ENCODE measurements around the gene KITLG. TPM values are rescaled to one million over a fixed set of nuclear protein-coding genes. Genes with fewer than 3 reads are reported as not detected.

The KITLG gene
- total and polyA plus RNA-seq, 2 of the 8 experiments (the other 6 are each of a cell fraction or from before 2014, with no cell fraction given) = 1.3 to 7.8 TPM

DNA sequence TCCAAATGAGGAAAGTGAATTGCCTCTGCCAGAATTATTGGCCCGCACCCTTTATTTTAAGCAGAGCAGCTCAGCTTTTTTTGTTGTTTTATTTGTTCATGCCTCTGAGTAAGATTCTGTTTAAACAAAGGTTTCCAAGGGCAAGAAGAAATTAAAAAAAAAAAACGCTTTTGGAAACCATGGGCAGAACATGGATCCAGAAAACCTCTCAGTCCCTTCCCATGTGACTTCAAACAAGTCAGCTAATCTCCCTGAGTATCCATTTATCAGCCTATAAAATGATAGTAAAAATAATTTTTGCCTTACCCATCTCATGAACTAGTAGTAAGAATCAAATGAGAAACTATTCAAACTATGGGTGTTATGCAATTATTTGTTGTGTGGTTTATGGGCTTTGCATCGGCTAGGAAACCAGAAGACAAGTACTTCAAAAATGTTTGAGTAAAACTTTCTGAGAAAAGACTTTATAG, 27.6 kb downstream of the KITLG start:
- Histone ChIP-seq H3K79me1 (ENCODE audit: low read depth, low read length) (no peaks in the 10 kb centered on the region), H3K18ac (ENCODE audit: extremely low read depth, low read length) (no peak overlapping the region), H2BK120ac (replicated peaks; ENCODE audit: low read depth, low read length) (no peak overlapping the region), H4K91ac (replicated peaks; ENCODE audit: insufficient read length, low read length) (no peak overlapping the region), H3K79me2 (ENCODE audit: control insufficient read depth in 1 of 2, insufficient read depth in 2 of 2, low read length in 2 of 2) (no peaks in the 10 kb centered on the region), H4K20me1 (replicated peaks in 1 of 2; ENCODE audit: control insufficient read depth in 1 of 2, insufficient read depth in 2 of 2, low read length in 2 of 2) (no peaks in the 10 kb centered on the region), H2BK20ac (ENCODE audit: low read length) (no peak overlapping the region), H2AFZ (ENCODE audit: low read length) (no peak overlapping the region), H3K27me3 (replicated peaks in 1 of 4; ENCODE audit: control insufficient read depth in 3 of 4, extremely low read depth in 1 of 4, insufficient read depth in 3 of 4, low read length in 3 of 4) (no peaks in the 10 kb centered on the region), H3K4me2 (ENCODE audit: insufficient read depth in 1 of 2, low read depth in 2 of 2, low read length in 2 of 2) (no peak overlapping the region), H3K9ac (replicated peaks in 1 of 4; ENCODE audit: extremely low read depth in 1 of 4, low read depth in 3 of 4, low read length in 3 of 4) (no peak overlapping the region), H4K8ac (ENCODE audit: extremely low read depth, insufficient read depth, low read length) (no peak overlapping the region), H3K4me1 (replicated peaks in 1 of 4; ENCODE audit: control insufficient read depth in 3 of 4, insufficient read depth in 4 of 4, low read length in 3 of 4) (peaks cover 0 to 3% (median 0%) of the 10 kb centered on the region in 4 experiments; a peak in 1 of 7 replicates), H2BK15ac (ENCODE audit: low read length) (no peak overlapping the region), H3K9me3 (ENCODE audit: insufficient read depth in 2 of 2, low read depth in 1 of 2, low read length in 1 of 2) (no peaks in the 10 kb centered on the region), H2AK5ac (ENCODE audit: low read depth, low read length) (no peak overlapping the region), H4K5ac (ENCODE audit: insufficient read length, low read depth, low read length) (no peak overlapping the region), H3K14ac (ENCODE audit: insufficient read length) (no peak overlapping the region), H3K23me2 (ENCODE audit: low read depth, low read length) (no peaks in the 10 kb centered on the region), H3K23ac (ENCODE audit: insufficient read length) (no peak overlapping the region), H3K27ac (ENCODE audit: low read depth, low read length) (no peak overlapping the region), H2BK12ac (ENCODE audit: low read depth, low read length) (no peak overlapping the region), H3K56ac (replicated peaks; ENCODE audit: insufficient read length, low read depth, low read length) (no peak overlapping the region), H2BK5ac (ENCODE audit: low read depth, low read length) (no peak overlapping the region), H3K4ac (replicated peaks; ENCODE audit: insufficient read length, low read depth, low read length) (no peak overlapping the region), H3K36me3 (ENCODE audit: control insufficient read depth in 2 of 4, insufficient read depth in 4 of 4, low read length in 3 of 4) (no peaks in the 10 kb centered on the region), H3K4me3 (ENCODE audit: extremely low read depth in 1 of 4, insufficient read depth in 2 of 4, low read depth in 3 of 4, low read length in 4 of 4) (no peak overlapping the region)
- 55% methylated on average over 3 of the region's 3 CpGs; no CpG with 5 or more reads in 1 of the 2 experiments for WGBS, 2 experiments (ENCODE audit: extremely low coverage in 1 of 2, insufficient coverage in 1 of 2, insufficient read length in 1 of 2, insufficient replicate concordance in 2 of 2, low coverage in 1 of 2, low lambda C conversion rate in 2 of 2, missing lambda C conversion rate in 1 of 2)
- no peak for DNase-seq (ENCODE audit: low read depth in 1 of 2, low spot score in 2 of 2)
- no peak for TF ChIP-seq EP300 (IDR thresholded peaks at IDR 0.05; ENCODE audit: borderline replicate concordance in 1 of 2, low read depth in 2 of 2, low read length in 2 of 2)
- no peak for TF ChIP-seq CREB1 (IDR thresholded peaks at IDR 0.05)
- TF ChIP-seq NRF1 (IDR thresholded peaks at IDR 0.05; ENCODE audit: low read depth, low read length) = no peak
- no peak for TF ChIP-seq RNF2 (IDR thresholded peaks at IDR 0.05; ENCODE audit: borderline replicate concordance, low read depth, low read length, missing control alignments, poor library complexity, severe bottlenecking)
- TF ChIP-seq, protein P1, sequence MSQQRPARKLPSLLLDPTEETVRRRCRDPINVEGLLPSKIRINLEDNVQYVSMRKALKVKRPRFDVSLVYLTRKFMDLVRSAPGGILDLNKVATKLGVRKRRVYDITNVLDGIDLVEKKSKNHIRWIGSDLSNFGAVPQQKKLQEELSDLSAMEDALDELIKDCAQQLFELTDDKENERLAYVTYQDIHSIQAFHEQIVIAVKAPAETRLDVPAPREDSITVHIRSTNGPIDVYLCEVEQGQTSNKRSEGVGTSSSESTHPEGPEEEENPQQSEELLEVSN (IDR thresholded peaks at IDR 0.05) = no peak
- no peak for TF ChIP-seq POLR2A (IDR thresholded peaks at IDR 0.05; ENCODE audit: control extremely low read depth in 1 of 2, low read depth in 2 of 2, low read length in 2 of 2)
- CTCF ChIA-PET (ENCODE audit: partially characterized antibody) = interaction anchor here (2.8 kb wide), 1 partner anchor 26 kb away, joined by 14 read pairs; the partner anchor contains the start of gene KITLG
- no peak for FAIRE-seq
- POLR2A ChIA-PET (ENCODE audit: partially characterized antibody) = no interaction called here
